Measurements from ENCODE around the gene PCYOX1L. TPM values are rescaled to one million over a fixed set of nuclear protein-coding genes. Genes with fewer than 3 reads are reported as not detected.

Gene PCYOX1L
- total and polyA plus RNA-seq, 2 of the 8 experiments (the other 6 are each of a cell fraction or from before 2014, with no cell fraction given), result 6.8 to 17.2 TPM

DNA sequence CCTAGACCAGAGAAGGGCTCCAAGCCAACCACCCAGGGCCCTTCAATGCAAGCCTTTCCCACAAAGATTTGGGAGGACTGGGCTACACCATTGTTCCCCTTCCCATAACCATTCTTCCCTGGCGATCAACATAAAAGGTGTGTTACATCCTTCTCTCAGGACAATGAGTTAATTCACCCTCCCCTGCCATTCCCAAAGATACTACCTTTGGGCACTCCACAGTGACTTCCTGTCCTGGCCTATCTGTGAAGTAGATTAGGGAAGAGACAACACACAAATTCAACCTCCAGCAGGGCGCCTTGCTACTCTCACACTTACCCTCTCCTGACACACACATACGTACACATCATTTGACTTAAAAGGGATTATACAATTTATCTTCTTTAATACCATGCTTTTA, 44.4 kb downstream of the PCYOX1L start:
- Histone ChIP-seq H2BK15ac (ENCODE audit: low read length) (no peak overlapping the region), H3K27me3 (replicated peaks in 1 of 4; ENCODE audit: control insufficient read depth in 3 of 4, extremely low read depth in 1 of 4, insufficient read depth in 3 of 4, low read length in 3 of 4) (no peaks in the 10 kb centered on the region; a peak in 1 of 7 replicates), H2BK12ac (ENCODE audit: low read depth, low read length) (no peak overlapping the region), H2BK20ac (ENCODE audit: low read length) (no peak overlapping the region), H3K4me1 (replicated peaks in 1 of 4; ENCODE audit: control insufficient read depth in 3 of 4, insufficient read depth in 4 of 4, low read length in 3 of 4) (peaks cover 0 to 7% (median 3%) of the 10 kb centered on the region in 4 experiments; a peak in 3 of 7 replicates), H2AK5ac (ENCODE audit: low read depth, low read length) (no peak overlapping the region), H3K4ac (replicated peaks; ENCODE audit: insufficient read length, low read depth, low read length) (no peak overlapping the region), H2BK120ac (replicated peaks; ENCODE audit: low read depth, low read length) (no peak overlapping the region), H3K36me3 (ENCODE audit: control insufficient read depth in 2 of 4, insufficient read depth in 4 of 4, low read length in 3 of 4) (no peaks in the 10 kb centered on the region), H2BK5ac (ENCODE audit: low read depth, low read length) (no peak overlapping the region), H3K27ac (ENCODE audit: low read depth, low read length) (no peak overlapping the region), H3K56ac (replicated peaks; ENCODE audit: insufficient read length, low read depth, low read length) (no peak overlapping the region), H3K79me2 (ENCODE audit: control insufficient read depth in 1 of 2, insufficient read depth in 2 of 2, low read length in 2 of 2) (no peaks in the 10 kb centered on the region), H3K18ac (ENCODE audit: extremely low read depth, low read length) (no peak overlapping the region), H3K9me3 (ENCODE audit: insufficient read depth in 2 of 2, low read depth in 1 of 2, low read length in 1 of 2) (no peaks in the 10 kb centered on the region), H3K23ac (ENCODE audit: insufficient read length) (no peak overlapping the region), H3K79me1 (ENCODE audit: low read depth, low read length) (no peaks in the 10 kb centered on the region), H3K4me3 (ENCODE audit: extremely low read depth in 1 of 4, insufficient read depth in 2 of 4, low read depth in 3 of 4, low read length in 4 of 4) (no peak overlapping the region), H4K20me1 (replicated peaks in 1 of 2; ENCODE audit: control insufficient read depth in 1 of 2, insufficient read depth in 2 of 2, low read length in 2 of 2) (no peaks in the 10 kb centered on the region), H3K9ac (replicated peaks in 1 of 4; ENCODE audit: extremely low read depth in 1 of 4, low read depth in 3 of 4, low read length in 3 of 4) (no peak overlapping the region), H2AFZ (ENCODE audit: low read length) (no peak overlapping the region), H3K14ac (ENCODE audit: insufficient read length) (no peak overlapping the region), H4K5ac (ENCODE audit: insufficient read length, low read depth, low read length) (no peak overlapping the region), H4K8ac (ENCODE audit: extremely low read depth, insufficient read depth, low read length) (no peak overlapping the region), H3K4me2 (ENCODE audit: insufficient read depth in 1 of 2, low read depth in 2 of 2, low read length in 2 of 2) (no peak overlapping the region), H4K91ac (replicated peaks; ENCODE audit: insufficient read length, low read length) (no peak overlapping the region), H3K23me2 (ENCODE audit: low read depth, low read length) (no peaks in the 10 kb centered on the region; the same call in 1 of the 2 replicates)
- ChIA-PET CTCF (ENCODE audit: partially characterized antibody) (interaction anchor here (0.7 to 3.6 kb wide), 5 partner anchors 20 to 230 kb away, joined by 3 to 33 read pairs (median 16); no protein-coding TSS in a partner anchor), POLR2A (ENCODE audit: partially characterized antibody) (no interaction called here)
- DNase-seq (ENCODE audit: low read depth in 1 of 2, low spot score in 2 of 2), result no peak
- TF ChIP-seq RAD21 (IDR thresholded peaks at IDR 0.05 in 1 of 2, conservative IDR thresholded peaks at IDR 0.05 in 1 of 2; ENCODE audit: low read depth in 2 of 2, low read length in 2 of 2), result no peak
- TF ChIP-seq EZH2 (IDR thresholded peaks at IDR 0.05; ENCODE audit: low read depth, low read length, severe bottlenecking), result no peak
- no peak for TF ChIP-seq JUN (IDR thresholded peaks at IDR 0.05; ENCODE audit: low read depth, low read length)
- no peak for TF ChIP-seq CBX5 (IDR thresholded peaks at IDR 0.05; ENCODE audit: low read depth, low read length)
- TF ChIP-seq SIX5 (IDR thresholded peaks at IDR 0.05; ENCODE audit: low read depth, low read length), result no peak
- TF ChIP-seq RNF2 (IDR thresholded peaks at IDR 0.05; ENCODE audit: borderline replicate concordance, low read depth, low read length, missing control alignments, poor library complexity, severe bottlenecking), result no peak
- 88% methylated on average over 3 of the region's 3 CpGs; no CpG with 5 or more reads in 1 of the 2 experiments for WGBS, 2 experiments (ENCODE audit: extremely low coverage in 1 of 2, insufficient coverage in 1 of 2, insufficient read length in 1 of 2, insufficient replicate concordance in 2 of 2, low coverage in 1 of 2, low lambda C conversion rate in 2 of 2, missing lambda C conversion rate in 1 of 2)
- no peak for FAIRE-seq
